ENCODE data around the gene FCHO2. TPM values are rescaled to one million over a fixed set of nuclear protein-coding genes. Genes with fewer than 3 reads are reported as not detected.
"Not testable (repeated sequence)": the region's sequence is repeated elsewhere in the genome, so short reads cannot be mapped to it uniquely, and the experiment has no call there.

Gene FCHO2
- total RNA-seq, 2 experiments from 2014 or later: 1.3 TPM

GRCh38 chr5:72974481-72974880, 18.6 kb downstream of the FCHO2 start:
- H3K4me3 Mint-ChIP-seq; POLR2A ChIA-PET; H3K9me3 Mint-ChIP-seq; DNase-seq; H3K27ac Mint-ChIP-seq; H3K36me3 Mint-ChIP-seq; H3K4me1 Mint-ChIP-seq (ENCODE audit: low read depth); H3K27me3 Mint-ChIP-seq; CTCF ChIA-PET; intact Hi-C loops (cut with micrococcal nuclease): not testable (repeated sequence)

GRCh38 chr5:72976810-72977209, 21.0 kb downstream of the FCHO2 start:
- H3K4me1 Mint-ChIP-seq (ENCODE audit: low read depth); H3K27me3 Mint-ChIP-seq; H3K4me3 Mint-ChIP-seq; DNase-seq; H3K36me3 Mint-ChIP-seq; POLR2A ChIA-PET; H3K27ac Mint-ChIP-seq; CTCF ChIA-PET; H3K9me3 Mint-ChIP-seq; intact Hi-C loops (cut with micrococcal nuclease): not testable (repeated sequence)

GRCh38 chr5:72985719-72986118, 29.9 kb downstream of the FCHO2 start:
- Mint-ChIP-seq H3K27ac (no peak overlapping the region), H3K9me3 (no peaks in the 10 kb centered on the region), H3K36me3 (peaks cover 3% of the 10 kb centered on the region), H3K4me1 (ENCODE audit: low read depth) (no peaks in the 10 kb centered on the region), H3K27me3 (peaks cover 7% of the 10 kb centered on the region), H3K4me3 (no peak overlapping the region)
- ChIA-PET POLR2A (no interaction called here), CTCF (no interaction called here)
- intact Hi-C loops (cut with micrococcal nuclease): no loop called here
- no peak for DNase-seq

- Mint-ChIP-seq H3K36me3 (peaks cover 5% of the 10 kb centered on the region), H3K9me3 (peaks cover under 1% of the 10 kb centered on the region), H3K27me3 (peaks cover 7% of the 10 kb centered on the region), H3K4me1 (ENCODE audit: low read depth) (no peaks in the 10 kb centered on the region), H3K27ac (no peak overlapping the region), H3K4me3 (no peak overlapping the region)
- ChIA-PET CTCF (no interaction called here), POLR2A (no interaction called here)
- intact Hi-C loops (cut with micrococcal nuclease): no loop called here
- DNase-seq: no peak
Measured at GRCh38 chr5:72988769-72989168, 32.9 kb downstream of the FCHO2 start.

- ChIA-PET POLR2A (no interaction called here), CTCF (no interaction called here)
- intact Hi-C loops (cut with micrococcal nuclease): no loop called here
Measured at GRCh38 chr5:72991394-72991793, 35.6 kb downstream of the FCHO2 start.

DNA sequence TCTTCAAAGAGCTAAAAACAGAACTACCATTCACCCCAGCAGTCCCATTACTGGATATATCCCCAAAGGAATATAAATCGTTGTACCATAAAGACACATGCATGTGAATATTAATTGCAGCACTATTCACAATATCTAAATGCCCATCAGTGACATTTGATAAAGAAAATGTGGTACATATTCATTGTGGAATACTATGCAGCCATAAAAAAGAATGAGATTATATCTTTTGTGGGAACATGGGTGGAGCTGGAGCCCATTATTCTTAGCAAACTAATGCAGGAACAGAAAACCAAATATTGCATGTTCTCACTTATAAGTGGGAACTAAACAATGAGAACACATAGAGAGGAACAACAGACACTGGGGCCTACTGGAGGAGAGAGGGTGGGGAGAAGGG, 38.7 kb downstream of the FCHO2 start:
- no peak for DNase-seq
- Mint-ChIP-seq H3K9me3 (peaks cover 9% of the 10 kb centered on the region), H3K36me3 (peaks cover 9% of the 10 kb centered on the region), H3K4me3 (no peak overlapping the region), H3K27ac (no peak overlapping the region), H3K27me3 (no peaks in the 10 kb centered on the region), H3K4me1 (ENCODE audit: low read depth) (no peaks in the 10 kb centered on the region)
- ChIA-PET CTCF (no interaction called here), POLR2A (no interaction called here)
- intact Hi-C loops (cut with micrococcal nuclease): no loop called here

More at GRCh38 chr5:72991394-72991793, 35.6 kb downstream of the FCHO2 start:
- Mint-ChIP-seq H3K4me3 (no peak overlapping the region), H3K36me3 (peaks cover 9% of the 10 kb centered on the region), H3K27ac (no peak overlapping the region), H3K4me1 (ENCODE audit: low read depth) (no peaks in the 10 kb centered on the region), H3K9me3 (peaks cover 9% of the 10 kb centered on the region), H3K27me3 (no peaks in the 10 kb centered on the region)
- no peak for DNase-seq

- H3K9me3 Mint-ChIP-seq: peaks cover 9% of the 10 kb centered on the region
Measured at GRCh38 chr5:72996632-72997031, 40.8 kb downstream of the FCHO2 start.

GRCh38 chr5:72999916-73000315, 44.1 kb downstream of the FCHO2 start:
- DNase-seq: no peak
- POLR2A ChIA-PET: no interaction called here
- no peak overlapping the region for H3K27ac Mint-ChIP-seq
- intact Hi-C loops (cut with micrococcal nuclease): no loop called here
- no peaks in the 10 kb centered on the region for H3K36me3 Mint-ChIP-seq
- H3K4me3 Mint-ChIP-seq: no peak overlapping the region
- H3K27me3 Mint-ChIP-seq: no peaks in the 10 kb centered on the region
- CTCF ChIA-PET: no interaction called here
- H3K4me1 Mint-ChIP-seq (ENCODE audit: low read depth): no peaks in the 10 kb centered on the region
- H3K9me3 Mint-ChIP-seq: no peaks in the 10 kb centered on the region

More at GRCh38 chr5:72996632-72997031, 40.8 kb downstream of the FCHO2 start:
- Mint-ChIP-seq H3K36me3 (peaks cover 9% of the 10 kb centered on the region), H3K4me3 (no peak overlapping the region), H3K27ac (no peak overlapping the region), H3K27me3 (no peaks in the 10 kb centered on the region), H3K4me1 (ENCODE audit: low read depth) (no peaks in the 10 kb centered on the region)
- ChIA-PET CTCF (no interaction called here), POLR2A (no interaction called here)
- intact Hi-C loops (cut with micrococcal nuclease): no loop called here
- no peak for DNase-seq

GRCh38 chr5:73005886-73006285, 50.0 kb downstream of the FCHO2 start:
- no peaks in the 10 kb centered on the region for H3K27me3 Mint-ChIP-seq
- no peak overlapping the region for H3K4me3 Mint-ChIP-seq
- ChIA-PET POLR2A (no interaction called here), CTCF (no interaction called here)
- no peaks in the 10 kb centered on the region for H3K36me3 Mint-ChIP-seq
- H3K27ac Mint-ChIP-seq: no peak overlapping the region
- intact Hi-C loops (cut with micrococcal nuclease): no loop called here
- H3K9me3 Mint-ChIP-seq: no peaks in the 10 kb centered on the region
- no peaks in the 10 kb centered on the region for H3K4me1 Mint-ChIP-seq (ENCODE audit: low read depth)
- no peak for DNase-seq

DNA sequence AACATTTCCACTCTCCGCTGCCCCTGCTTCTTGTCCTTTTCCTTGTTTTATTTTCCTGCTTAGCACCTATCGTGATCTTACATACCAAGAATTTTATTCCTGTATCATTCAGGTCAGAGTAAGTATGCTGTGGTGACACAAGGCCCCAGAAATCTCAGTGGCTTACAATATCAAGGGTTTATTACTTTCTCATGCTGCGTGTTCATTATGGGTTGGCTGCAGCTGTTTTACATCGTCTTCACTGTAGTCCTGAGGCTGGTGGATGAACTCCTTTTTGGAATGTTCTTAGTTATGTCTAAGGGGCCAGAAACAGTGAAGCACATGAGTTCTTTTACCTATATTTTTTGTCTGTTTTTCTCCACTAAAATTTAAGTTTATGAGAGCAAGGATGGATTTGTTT, 51.2 kb downstream of the FCHO2 start:
- ChIA-PET POLR2A (no interaction called here), CTCF (no interaction called here)
- intact Hi-C loops (cut with micrococcal nuclease): no loop called here
- no peaks in the 10 kb centered on the region for H3K4me1 Mint-ChIP-seq (ENCODE audit: low read depth)
- no peak for DNase-seq
- H3K27ac Mint-ChIP-seq: no peak overlapping the region
- no peak overlapping the region for H3K4me3 Mint-ChIP-seq
- no peaks in the 10 kb centered on the region for H3K36me3 Mint-ChIP-seq
- no peaks in the 10 kb centered on the region for H3K9me3 Mint-ChIP-seq
- no peaks in the 10 kb centered on the region for H3K27me3 Mint-ChIP-seq

- Mint-ChIP-seq H3K9me3 (no peaks in the 10 kb centered on the region), H3K4me3 (no peak overlapping the region), H3K27ac (no peak overlapping the region), H3K4me1 (ENCODE audit: low read depth) (no peaks in the 10 kb centered on the region), H3K27me3 (no peaks in the 10 kb centered on the region), H3K36me3 (no peaks in the 10 kb centered on the region)
- DNase-seq: no peak
- ChIA-PET POLR2A (no interaction called here), CTCF (no interaction called here)
- intact Hi-C loops (cut with micrococcal nuclease): no loop called here
Measured at GRCh38 chr5:73008831-73009230, 53.0 kb downstream of the FCHO2 start.

DNA sequence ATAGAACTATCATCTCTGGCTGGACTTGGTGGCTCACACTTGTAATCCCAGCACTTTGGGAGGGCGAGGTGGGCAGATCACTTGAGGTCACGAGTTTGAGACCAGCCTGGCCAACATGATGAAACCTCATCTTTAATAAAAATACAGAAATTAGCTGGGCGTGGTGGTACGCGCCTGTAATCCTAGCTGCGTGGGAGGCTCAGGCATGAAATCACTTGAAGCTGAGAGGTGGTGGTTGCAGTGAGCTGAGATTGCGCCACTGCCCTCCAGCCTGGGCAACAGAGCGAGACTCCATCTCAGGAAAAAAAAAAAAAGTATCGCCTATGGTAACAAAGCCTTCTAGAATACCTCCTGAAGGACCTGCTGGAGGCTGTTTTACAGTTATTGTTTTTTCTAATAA, 55.8 kb downstream of the FCHO2 start:
- DNase-seq; H3K4me3 Mint-ChIP-seq; H3K4me1 Mint-ChIP-seq (ENCODE audit: low read depth); H3K9me3 Mint-ChIP-seq; H3K27me3 Mint-ChIP-seq; intact Hi-C loops (cut with micrococcal nuclease); H3K36me3 Mint-ChIP-seq; POLR2A ChIA-PET; H3K27ac Mint-ChIP-seq: not testable (repeated sequence)
- CTCF ChIA-PET: interaction anchor here (1.5 kb wide), 1 partner anchor 56 kb away, joined by 3 read pairs; the partner anchor contains the start of gene FCHO2

- DNase-seq: no peak
- intact Hi-C loops (cut with micrococcal nuclease): no loop called here
- CTCF ChIA-PET: interaction anchor here (0.6 kb wide), 1 partner anchor 91 kb away, joined by 3 read pairs; no protein-coding TSS in a partner anchor
- Mint-ChIP-seq H3K4me1 (ENCODE audit: low read depth) (no peaks in the 10 kb centered on the region), H3K27me3 (no peaks in the 10 kb centered on the region), H3K4me3 (no peak overlapping the region), H3K27ac (no peak overlapping the region), H3K9me3 (no peaks in the 10 kb centered on the region), H3K36me3 (no peaks in the 10 kb centered on the region)
- POLR2A ChIA-PET: no interaction called here
Measured at GRCh38 chr5:73018892-73019291, 63.1 kb downstream of the FCHO2 start.

- POLR2A ChIA-PET: no interaction called here
- no peaks in the 10 kb centered on the region for H3K4me1 Mint-ChIP-seq (ENCODE audit: low read depth)
- DNase-seq: no peak
- no peak overlapping the region for H3K27ac Mint-ChIP-seq
- no peaks in the 10 kb centered on the region for H3K9me3 Mint-ChIP-seq
- no peaks in the 10 kb centered on the region for H3K36me3 Mint-ChIP-seq
- CTCF ChIA-PET: interaction anchor here (0.6 kb wide), 1 partner anchor 92 kb away, joined by 3 read pairs; no protein-coding TSS in a partner anchor
- intact Hi-C loops (cut with micrococcal nuclease): no loop called here
- H3K4me3 Mint-ChIP-seq: no peak overlapping the region
- no peaks in the 10 kb centered on the region for H3K27me3 Mint-ChIP-seq
Measured at GRCh38 chr5:73019766-73020165, 63.9 kb downstream of the FCHO2 start.

All from activated CD4-positive, alpha-beta memory T cell treated with anti-CD3 and anti-CD28 coated beads for 36 hours (primary cell).